ENCODE results near the gene IKZF1.

DNA sequence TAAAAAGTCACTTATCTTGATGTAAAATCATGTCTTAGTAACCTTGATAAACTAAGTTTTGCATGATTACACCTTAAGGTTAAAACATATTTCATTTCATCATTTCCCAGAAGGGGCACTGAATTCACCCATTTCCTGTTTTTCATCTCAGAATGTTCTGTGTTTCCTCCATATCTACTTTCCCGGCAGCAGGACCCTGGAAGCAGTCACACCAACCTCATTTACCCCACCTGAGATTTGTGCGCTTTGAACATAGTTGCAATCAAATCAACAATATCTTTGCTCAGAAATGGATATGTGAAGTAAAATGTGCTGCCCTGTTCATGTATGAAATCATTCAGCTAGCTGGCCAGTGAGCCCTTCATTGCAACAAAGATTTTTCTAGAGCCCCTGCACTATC lies 46.8 kb downstream of the IKZF1 start:
- TF ChIP-seq, protein P1, sequence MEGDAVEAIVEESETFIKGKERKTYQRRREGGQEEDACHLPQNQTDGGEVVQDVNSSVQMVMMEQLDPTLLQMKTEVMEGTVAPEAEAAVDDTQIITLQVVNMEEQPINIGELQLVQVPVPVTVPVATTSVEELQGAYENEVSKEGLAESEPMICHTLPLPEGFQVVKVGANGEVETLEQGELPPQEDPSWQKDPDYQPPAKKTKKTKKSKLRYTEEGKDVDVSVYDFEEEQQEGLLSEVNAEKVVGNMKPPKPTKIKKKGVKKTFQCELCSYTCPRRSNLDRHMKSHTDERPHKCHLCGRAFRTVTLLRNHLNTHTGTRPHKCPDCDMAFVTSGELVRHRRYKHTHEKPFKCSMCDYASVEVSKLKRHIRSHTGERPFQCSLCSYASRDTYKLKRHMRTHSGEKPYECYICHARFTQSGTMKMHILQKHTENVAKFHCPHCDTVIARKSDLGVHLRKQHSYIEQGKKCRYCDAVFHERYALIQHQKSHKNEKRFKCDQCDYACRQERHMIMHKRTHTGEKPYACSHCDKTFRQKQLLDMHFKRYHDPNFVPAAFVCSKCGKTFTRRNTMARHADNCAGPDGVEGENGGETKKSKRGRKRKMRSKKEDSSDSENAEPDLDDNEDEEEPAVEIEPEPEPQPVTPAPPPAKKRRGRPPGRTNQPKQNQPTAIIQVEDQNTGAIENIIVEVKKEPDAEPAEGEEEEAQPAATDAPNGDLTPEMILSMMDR (IDR thresholded peaks at IDR 0.05) = no peak
- TF ChIP-seq POLR2A (IDR thresholded peaks at IDR 0.05) = no peak
